T-helper 2 cell treated with Interferon-gamma antibody and Interleukin-4, amounts not matched to agents 100 ng/mL and 5 ng/mL, for 36 hours (primary cell): ENCODE results near the gene MATN1. TPM values are rescaled to one million over a fixed set of nuclear protein-coding genes. Genes with fewer than 3 reads are reported as not detected.

ENCODE experiments used
- intact Hi-C: fragments of 100-400 bp; cut with micrococcal nuclease; formaldehyde crosslinking; loops from one replicate; pipeline ENCODE4 v1.15.1; 2023
- total RNA-seq: library from RNA; stranded (reverse); gene quantifications from 2 replicates; pipeline ENCODE4 v1.2.3, GENCODE V29; 2022

MATN1 gene
- total RNA-seq, 1 donor from 2014 or later = not detected

GRCh38 chr1:30758121-30758688 lies 34.8 kb upstream of the MATN1 start:
- intact Hi-C loops = loop anchor here (10.0 kb wide), 1 partner anchor 307 kb away; the partner anchor contains the start of gene PUM1

GRCh38 chr1:30757352-30758120 lies 34.2 kb upstream of the MATN1 start, which contains the start of gene LAPTM5:
LAPTM5 (minus strand) TSS chr1:30757774; CDS start chr1:30757745, 29 bp downstream.
- intact Hi-C loops = loop anchor here (1.0 to 10.0 kb wide), 3 partner anchors 15 to 307 kb away; partner anchors contain the start of gene PUM1

- intact Hi-C loops = loop anchor here (1.0 to 10.0 kb wide), 4 partner anchors 8 to 308 kb away; partner anchors contain the start of gene PUM1
Observed at GRCh38 chr1:30756545-30757351, 33.4 kb upstream of the MATN1 start.

GRCh38 chr1:30756206-30756544 lies 32.8 kb upstream of the MATN1 start:
- intact Hi-C loops = loop anchor here (1.0 to 10.0 kb wide), 3 partner anchors 8 to 309 kb away; partner anchors contain the start of gene PUM1

- intact Hi-C loops = loop anchor here (1.0 to 10.0 kb wide), 3 partner anchors 7 to 309 kb away; partner anchors contain the start of gene PUM1
Observed at GRCh38 chr1:30755746-30756145, 32.4 kb upstream of the MATN1 start.

- intact Hi-C loops = loop anchor here (10.0 kb wide), 1 partner anchor 309 kb away; the partner anchor contains the start of gene PUM1
Observed at GRCh38 chr1:30755334-30755733, 31.9 kb upstream of the MATN1 start.

- intact Hi-C loops = loop anchor here (10.0 kb wide), 1 partner anchor 310 kb away; the partner anchor contains the start of gene PUM1
Observed at GRCh38 chr1:30754684-30755171, 31.3 kb upstream of the MATN1 start.

- intact Hi-C loops = loop anchor here (10.0 kb wide), 1 partner anchor 311 kb away; the partner anchor contains the start of gene PUM1
Observed at GRCh38 chr1:30753660-30754123, 30.3 kb upstream of the MATN1 start.

- intact Hi-C loops = loop anchor here (10.0 kb wide), 1 partner anchor 312 kb away; the partner anchor contains the start of gene PUM1
Observed at GRCh38 chr1:30753118-30753517, 29.7 kb upstream of the MATN1 start.

GRCh38 chr1:30752651-30752908 lies 29.2 kb upstream of the MATN1 start:
- intact Hi-C loops = loop anchor here (10.0 kb wide), 1 partner anchor 312 kb away; the partner anchor contains the start of gene PUM1

GRCh38 chr1:30751830-30752650 lies 28.7 kb upstream of the MATN1 start:
- intact Hi-C loops = loop anchor here (10.0 kb wide), 1 partner anchor 313 kb away; the partner anchor contains the start of gene PUM1

GRCh38 chr1:30750731-30751291 lies 27.4 kb upstream of the MATN1 start:
- intact Hi-C loops = loop anchor here (10.0 kb wide), 1 partner anchor 314 kb away; the partner anchor contains the start of gene PUM1

GRCh38 chr1:30749691-30750583 lies 26.6 kb upstream of the MATN1 start:
- intact Hi-C loops = loop anchor here (10.0 kb wide), 1 partner anchor 315 kb away; the partner anchor contains the start of gene PUM1

GRCh38 chr1:30748699-30749401 lies 25.5 kb upstream of the MATN1 start:
- intact Hi-C loops = loop anchor here (1.0 kb wide), 1 partner anchor 7 kb away; no protein-coding TSS in a partner anchor

- intact Hi-C loops = loop anchor here (1.0 kb wide), 1 partner anchor 8 kb away; no protein-coding TSS in a partner anchor
Observed at GRCh38 chr1:30748098-30748698, 24.8 kb upstream of the MATN1 start.

GRCh38 chr1:30747033-30748008 lies 23.9 kb upstream of the MATN1 start:
- intact Hi-C loops = loop anchor here (1.0 kb wide), 1 partner anchor 9 kb away; no protein-coding TSS in a partner anchor
